Stimulated activated CD4-positive, alpha-beta T cell treated with anti-CD3 and anti-CD28 coated beads, Interleukin-15, amount 100 ng/mL, for 1 hour (primary cell): ENCODE data around the gene ARMC3.
"Not testable (repeated sequence)": the region's sequence is repeated elsewhere in the genome, so short reads cannot be mapped to it uniquely, and the experiment has no call there.

Experiments
- DNase-seq, 2 donors: peaks; one replicate each; pipeline ENCODE4 v3.0.0-alpha.2; 2020; ENCODE audit warnings: low read depth in 1 of 2, low spot score in 1 of 2

The ARMC3 gene

GRCh38 chr10:22927661-22928403 lies at the start of gene ARMC3:
ARMC3 (plus strand) TSS chr10:22928053; CDS start chr10:22931997, 3,944 bp downstream.
- DNase-seq = peak; percentile 35 to 44

DNA sequence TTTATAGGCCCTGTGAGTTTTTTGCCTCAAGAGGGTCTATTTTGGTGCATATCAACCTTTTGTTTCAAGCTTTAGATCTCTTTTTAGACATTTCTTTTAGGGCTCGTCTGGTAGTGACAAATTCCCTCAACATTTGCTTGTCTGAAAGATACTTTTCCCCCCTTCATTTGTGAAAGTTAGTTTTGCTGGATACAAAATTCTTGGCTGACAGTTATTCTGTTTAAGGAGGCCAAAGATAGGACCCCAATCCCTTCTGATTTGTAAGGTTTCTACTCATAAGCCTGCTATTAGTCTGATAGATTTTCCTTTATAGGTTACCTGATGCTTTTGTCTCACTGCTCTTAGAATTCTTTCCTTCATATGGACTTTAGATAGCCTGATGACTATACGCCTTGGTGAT lies 36.1 kb upstream of the ARMC3 start:
- DNase-seq = no peak

- DNase-seq = no peak
Measured at GRCh38 chr10:22893781-22894180, 34.1 kb upstream of the ARMC3 start.

DNA sequence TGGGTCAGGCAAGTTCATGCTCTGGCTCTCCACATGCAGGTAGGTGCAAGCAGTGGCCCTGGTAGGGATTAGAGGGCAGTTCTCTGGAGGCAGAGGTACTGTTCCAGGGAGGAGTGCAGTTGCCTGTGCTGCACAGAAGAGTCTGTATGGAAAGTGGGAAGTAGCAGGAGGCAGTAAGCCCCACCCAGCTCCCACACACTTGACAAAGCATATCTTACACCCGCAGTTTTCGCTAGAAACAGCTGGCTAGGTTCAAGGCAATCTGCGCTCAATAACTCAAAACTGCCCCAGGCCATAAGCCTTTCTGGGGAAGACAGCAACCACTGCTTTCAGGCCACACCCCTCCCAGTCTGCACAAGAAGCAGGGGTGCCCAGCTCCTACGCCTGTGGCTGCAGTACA lies 33.1 kb upstream of the ARMC3 start:
- DNase-seq = no peak

- no peak for DNase-seq
Measured at GRCh38 chr10:22895252-22895651, 32.6 kb upstream of the ARMC3 start.

- DNase-seq = no peak
Measured at GRCh38 chr10:22897371-22897770, 30.5 kb upstream of the ARMC3 start.

GRCh38 chr10:22899307-22899706 lies 28.5 kb upstream of the ARMC3 start:
- DNase-seq = no peak

DNA sequence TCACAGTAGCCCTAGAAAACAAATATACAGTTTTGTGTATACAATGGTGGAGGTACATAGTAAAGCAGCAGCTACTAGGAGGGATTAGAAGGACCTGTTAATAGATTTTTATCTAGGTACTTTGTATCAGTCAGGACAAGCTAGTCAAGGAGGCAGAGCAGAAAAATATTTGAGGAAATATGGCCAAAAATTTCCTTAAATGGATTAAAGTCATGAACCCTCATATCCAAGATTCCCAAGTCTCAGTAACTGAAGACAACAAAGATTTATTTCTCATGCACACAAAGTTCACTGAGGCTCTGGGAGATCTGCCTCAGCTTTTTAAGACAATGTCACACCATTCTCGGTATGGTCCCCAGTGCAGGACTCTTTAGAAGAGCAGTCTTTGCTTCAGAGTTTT lies 28.1 kb upstream of the ARMC3 start:
- DNase-seq = no peak

DNA sequence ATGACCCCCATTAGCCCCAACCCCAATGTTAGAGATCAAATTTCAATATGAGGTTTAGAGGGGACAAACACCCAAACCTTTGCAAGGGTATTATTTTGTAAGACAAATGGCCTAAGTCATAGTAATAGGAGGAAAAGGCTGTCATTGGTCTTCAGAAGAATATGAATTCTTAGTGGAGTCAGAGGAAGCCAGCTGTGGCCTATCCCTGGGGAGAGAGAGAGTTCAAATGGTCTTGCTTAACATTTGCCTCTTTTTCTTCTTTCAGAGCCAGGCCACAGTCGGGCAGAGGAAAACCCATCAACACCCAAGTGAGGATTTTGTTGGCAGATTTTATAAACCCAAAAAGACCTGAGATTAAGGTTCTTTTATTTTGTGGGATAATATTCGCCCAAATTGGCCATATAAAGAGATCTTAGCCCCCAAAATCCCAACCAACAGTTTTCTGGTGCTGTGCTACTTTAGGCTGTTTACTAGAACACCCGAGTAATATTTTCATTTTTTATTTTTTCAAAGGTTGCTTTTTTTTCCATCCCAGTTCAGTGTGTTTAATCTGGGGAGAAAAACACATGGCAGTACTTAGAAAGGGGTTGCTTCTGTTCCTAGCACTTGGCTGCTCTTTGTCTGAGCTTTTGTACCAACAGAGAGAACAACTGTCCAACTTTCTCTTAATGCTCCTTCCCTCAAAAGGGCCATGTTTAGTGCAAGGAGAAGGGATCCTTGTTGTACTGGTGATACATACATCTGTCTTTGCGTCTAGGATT lies 26.8 kb upstream of the ARMC3 start:
- no peak for DNase-seq

- not testable (repeated sequence) for DNase-seq
Measured at GRCh38 chr10:22902147-22902546, 25.7 kb upstream of the ARMC3 start.

GRCh38 chr10:22903694-22904093 lies 24.2 kb upstream of the ARMC3 start:
- no peak for DNase-seq

- no peak for DNase-seq
Measured at GRCh38 chr10:22906767-22907166, 21.1 kb upstream of the ARMC3 start.

DNA sequence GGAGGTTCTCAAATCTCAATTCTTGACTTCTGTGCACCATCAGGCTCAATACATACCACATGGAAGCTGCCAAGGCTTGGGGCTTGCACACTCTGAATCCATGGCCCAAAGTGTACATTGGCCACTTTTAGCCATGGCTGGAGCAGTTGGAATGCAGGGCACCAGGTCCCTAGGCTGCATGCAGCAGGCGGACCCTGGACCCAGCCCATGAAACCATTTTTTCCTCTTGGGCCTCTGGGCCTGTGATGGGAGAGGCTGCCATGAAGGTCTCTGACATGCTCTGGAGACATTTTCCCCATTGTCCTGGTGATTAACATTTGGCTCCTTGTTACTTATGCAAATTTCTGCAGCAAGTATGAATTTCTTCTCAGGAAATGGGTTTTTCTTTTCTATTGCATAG lies 19.0 kb upstream of the ARMC3 start:
- no peak for DNase-seq

GRCh38 chr10:22909673-22910072 lies 18.2 kb upstream of the ARMC3 start:
- not testable (repeated sequence) for DNase-seq

- no peak for DNase-seq
Measured at GRCh38 chr10:22911067-22911466, 16.8 kb upstream of the ARMC3 start.

DNA sequence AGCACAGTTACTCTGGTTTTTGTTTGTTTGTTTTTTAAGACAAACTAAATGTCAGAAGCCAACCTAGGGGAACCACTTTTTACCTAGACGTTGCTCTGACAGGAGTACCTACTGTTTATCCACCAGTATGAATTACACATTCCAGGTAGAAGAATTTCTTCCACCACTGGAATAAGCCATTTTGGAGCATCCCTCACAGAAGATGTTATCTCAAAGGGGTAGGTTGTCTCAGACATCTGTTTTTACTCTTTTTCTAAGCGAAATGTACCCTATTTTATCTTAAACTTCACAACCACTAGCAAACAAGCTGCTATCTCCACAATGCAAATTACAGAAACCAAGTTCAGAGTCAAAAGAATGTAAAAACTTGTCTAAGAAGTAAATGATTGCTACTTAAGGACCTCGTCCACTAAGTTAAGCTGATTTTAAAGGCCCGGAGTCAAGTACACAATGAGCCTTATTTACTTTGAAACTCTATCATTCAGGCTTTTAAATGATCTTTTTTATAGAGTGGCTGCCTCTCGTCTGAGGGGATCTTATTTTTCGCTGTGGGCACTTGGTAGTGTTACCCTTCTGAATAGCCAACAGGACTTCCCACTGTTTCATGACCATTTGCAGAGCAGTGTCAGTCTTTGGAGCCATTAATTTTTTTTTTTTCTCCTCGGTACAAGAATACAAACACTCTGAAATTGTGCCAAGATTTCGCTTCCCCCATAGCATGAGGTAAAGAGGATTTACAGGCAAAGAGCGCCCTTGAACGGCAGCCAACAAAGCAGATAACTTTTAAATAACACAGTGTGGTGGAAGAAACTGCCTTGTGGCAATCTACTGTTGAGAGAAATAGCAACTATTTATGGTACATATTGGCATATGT lies 15.7 kb upstream of the ARMC3 start:
- DNase-seq = no peak

DNA sequence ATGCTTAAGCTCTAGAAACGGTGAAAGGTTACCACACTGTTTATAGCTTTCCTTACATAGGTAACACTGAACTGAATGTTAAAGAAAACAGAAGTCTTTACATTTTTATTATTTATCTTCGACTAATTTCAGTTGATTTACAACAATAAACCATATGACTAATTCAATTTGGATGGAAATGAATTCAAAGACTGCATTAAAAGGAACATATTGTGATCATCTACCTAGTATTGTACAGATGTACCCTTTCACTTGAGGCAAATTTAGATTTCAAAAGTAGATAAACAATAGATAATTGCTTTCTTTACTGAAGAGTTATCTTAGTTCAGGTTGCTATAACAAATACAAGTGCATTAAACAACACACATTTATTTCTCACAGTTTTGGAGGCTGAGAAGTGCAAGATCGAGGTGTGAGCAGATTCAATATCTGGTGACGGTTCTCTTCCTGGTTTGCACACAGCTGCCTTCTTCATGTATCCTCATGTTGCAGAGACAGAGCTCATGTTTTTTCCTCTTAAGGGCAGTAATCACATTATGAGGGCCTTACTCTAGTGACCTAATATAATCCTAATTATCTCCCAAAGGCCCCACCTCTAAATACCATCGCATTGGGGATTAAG lies 15.0 kb upstream of the ARMC3 start:
- no peak for DNase-seq

- no peak for DNase-seq
Measured at GRCh38 chr10:22913474-22914092, 14.3 kb upstream of the ARMC3 start.

GRCh38 chr10:22915314-22915713 lies 12.5 kb upstream of the ARMC3 start:
- no peak for DNase-seq

GRCh38 chr10:22925088-22925487 lies 2.8 kb upstream of the ARMC3 start:
- no peak for DNase-seq

DNA sequence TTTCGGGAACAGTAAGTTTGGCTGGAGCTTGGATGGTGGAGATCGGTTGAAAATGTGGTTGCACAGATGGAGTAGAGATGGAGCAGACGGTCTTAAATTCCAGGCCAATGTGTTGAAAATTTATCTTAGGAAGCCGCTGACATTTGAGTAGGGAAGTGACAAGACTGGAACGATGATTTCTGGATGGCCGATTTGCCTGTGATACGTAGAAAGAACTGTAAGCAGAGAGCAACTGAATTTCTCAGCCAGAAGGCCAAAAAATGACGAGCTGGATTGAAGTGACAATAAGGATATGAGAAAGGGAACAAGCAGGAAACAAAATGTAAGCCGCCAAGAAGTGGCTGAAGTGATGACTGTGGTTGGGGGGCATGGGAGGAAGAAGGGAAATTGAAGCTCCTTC lies 687 bp upstream of the ARMC3 start:
- DNase-seq = no peak
